ENCODE results near the gene FOXJ3.

GRCh38 chr1:42295816-42296215 is 39.2 kb downstream of the FOXJ3 start:
- no peak for TF ChIP-seq RAD21 (IDR thresholded peaks at IDR 0.05)
- no peak for TF ChIP-seq CTCF (IDR thresholded peaks at IDR 0.05; ENCODE audit: low read depth, low read length, missing input control)
- TF ChIP-seq JUND (IDR thresholded peaks at IDR 0.05): no peak
- TF ChIP-seq GABPA (IDR thresholded peaks at IDR 0.05 in 1 of 2, conservative IDR thresholded peaks at IDR 0.05 in 1 of 2): no peak
- no peak for TF ChIP-seq YY1 (IDR thresholded peaks at IDR 0.05)
- no peak for TF ChIP-seq FOXA1 (IDR thresholded peaks at IDR 0.05)
